HG03354 (cell line): ENCODE measurements around the gene NTRK2.

Experiments
- ATAC-seq: cut with Tn5 transposase; IDR thresholded peaks from one replicate; pipeline ENCODE4 v1.9.1; 2021; ENCODE audit warnings: mild to moderate bottlenecking; ENCODE audit not compliant: unreplicated experiment, poor library complexity, severe bottlenecking

The NTRK2 gene

DNA sequence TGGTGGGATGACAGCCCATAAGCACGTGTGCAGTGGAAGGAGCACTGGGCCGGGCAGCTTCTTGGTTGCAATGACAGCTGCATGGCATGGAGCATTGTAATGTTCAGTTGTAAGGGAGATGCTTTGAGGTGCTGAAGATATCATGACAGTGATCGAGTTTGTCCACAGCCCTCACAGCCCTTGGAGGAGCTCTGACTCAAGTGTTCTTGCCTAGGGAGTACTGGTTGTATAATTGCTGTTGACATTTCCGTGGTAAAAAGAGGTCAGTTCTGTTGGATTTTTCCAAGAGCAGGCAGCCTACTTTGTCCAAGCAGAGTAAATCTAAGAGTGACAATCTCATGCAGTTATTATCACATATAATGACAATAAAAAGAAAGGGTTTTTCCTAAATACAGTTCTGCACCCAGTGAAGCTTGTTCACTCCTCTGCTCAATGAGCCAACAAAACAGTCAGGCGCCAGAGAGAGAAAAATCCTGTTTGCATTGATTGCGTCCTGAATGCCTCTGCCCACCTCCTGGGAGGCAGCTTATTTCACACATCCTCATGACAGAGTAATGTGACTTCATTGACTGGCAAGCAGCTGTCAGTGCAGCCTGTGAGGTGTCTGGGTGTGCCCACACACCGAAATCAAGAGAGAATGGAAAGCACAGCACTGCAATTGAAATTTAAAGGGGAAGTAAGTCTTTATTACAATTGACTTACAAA, 248.0 kb downstream of the NTRK2 start:
- no peak for ATAC-seq

DNA sequence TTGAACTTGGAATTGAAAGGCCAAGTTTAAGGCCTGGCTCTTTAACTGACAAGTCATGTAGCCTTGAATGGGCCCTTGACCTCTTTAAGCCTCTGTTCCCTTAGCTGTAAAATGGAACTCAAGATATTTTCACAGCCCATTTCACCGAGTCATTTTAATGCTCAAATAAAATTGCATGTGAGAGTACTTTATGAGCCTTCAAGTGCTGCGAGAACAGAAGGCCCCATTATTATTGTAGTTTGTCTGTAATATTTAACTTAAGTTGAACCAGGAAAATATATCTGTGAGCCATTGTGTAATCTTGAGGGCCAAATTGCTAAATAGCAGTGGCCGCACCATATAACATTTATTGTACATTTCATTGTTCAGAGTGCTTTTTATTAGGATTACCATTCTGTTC, 249.9 kb downstream of the NTRK2 start:
- no peak for ATAC-seq

DNA sequence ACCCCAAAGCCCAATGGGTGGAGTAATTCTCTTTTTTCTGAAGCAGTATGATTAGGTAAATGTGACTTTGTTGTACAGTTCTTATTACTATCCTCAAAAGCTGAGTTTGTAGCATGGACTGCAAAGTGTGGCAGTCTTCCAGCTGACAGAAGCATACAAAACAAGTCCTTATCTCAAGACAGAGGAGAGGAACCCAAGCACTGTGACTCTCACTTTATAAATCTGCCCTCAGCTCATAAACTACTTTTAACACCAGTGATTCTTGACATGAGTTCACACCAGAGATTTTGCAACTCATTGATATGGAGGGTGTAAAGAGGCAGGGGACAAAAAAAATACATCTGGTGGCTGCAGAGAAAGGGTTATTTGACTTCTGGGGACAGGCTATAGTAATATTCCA, 251.6 kb downstream of the NTRK2 start:
- ATAC-seq: no peak

DNA sequence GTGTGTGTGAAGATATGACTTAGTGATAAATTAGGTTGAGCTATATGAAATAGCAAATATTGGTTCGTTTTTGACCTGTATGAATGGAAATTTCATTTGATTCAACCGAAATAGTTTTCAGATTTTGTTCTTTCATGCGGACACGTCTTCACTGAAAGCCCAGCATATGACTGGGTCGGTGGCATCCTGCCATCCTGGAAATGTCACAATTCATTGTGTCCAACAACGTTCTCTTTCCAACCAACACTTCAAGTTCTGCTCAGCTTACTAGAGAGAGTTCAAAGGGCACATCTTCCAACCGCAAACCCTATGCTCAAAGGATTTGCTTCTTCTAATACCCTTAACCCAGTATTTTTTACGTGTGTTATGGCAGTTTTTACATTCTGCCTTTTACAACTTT, 252.5 kb downstream of the NTRK2 start:
- ATAC-seq: no peak

DNA sequence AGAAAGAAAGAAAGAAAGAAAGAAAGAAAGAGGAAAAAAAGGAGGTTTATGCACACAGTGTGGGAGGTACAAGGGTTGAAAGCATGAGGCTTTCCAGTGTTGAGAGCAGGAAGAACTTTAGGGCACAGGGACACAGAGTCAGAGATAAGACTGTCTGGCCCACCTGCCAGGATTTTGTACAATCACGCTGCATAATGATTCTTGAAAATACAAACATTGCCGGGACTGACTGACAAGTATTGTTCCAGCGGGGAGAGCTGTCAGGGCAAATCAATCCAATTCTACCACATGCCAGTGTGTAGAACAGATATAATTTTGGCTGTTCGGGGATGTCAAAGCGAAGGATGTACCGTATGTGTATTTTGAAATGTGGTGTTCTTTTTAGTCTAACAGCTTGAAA, 254.7 kb downstream of the NTRK2 start:
- ATAC-seq: no peak

DNA sequence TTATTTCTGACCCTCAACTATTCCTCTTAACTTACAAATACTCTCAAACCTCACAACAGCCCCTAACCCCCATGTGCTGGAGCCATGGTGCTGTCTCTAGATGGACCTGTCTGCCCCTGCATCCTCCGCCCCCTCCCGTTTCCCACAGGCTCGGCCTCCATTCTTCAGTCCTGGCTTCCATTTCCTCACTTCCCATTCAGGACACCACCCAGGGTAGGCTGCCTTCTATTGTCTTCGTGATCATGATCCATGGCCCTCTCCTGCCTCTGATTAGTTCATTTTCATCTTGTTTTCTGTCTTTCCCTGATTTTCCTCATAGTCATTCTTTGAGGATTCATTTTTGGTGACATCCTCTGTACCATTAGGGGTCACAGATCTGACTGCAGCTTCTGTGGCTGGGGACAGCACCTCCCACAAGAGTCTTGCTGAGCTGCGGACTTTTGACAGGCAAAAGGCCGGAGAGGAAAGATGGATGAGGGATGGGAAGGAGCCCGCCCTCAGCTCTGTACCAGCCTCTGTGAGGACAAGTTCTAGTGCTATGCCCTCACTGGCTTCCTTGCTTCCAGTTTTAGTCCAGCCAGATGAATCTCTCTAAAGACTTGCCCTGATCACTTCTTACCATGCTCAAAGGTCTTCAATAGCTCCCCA, 255.8 kb downstream of the NTRK2 start:
- no peak for ATAC-seq

DNA sequence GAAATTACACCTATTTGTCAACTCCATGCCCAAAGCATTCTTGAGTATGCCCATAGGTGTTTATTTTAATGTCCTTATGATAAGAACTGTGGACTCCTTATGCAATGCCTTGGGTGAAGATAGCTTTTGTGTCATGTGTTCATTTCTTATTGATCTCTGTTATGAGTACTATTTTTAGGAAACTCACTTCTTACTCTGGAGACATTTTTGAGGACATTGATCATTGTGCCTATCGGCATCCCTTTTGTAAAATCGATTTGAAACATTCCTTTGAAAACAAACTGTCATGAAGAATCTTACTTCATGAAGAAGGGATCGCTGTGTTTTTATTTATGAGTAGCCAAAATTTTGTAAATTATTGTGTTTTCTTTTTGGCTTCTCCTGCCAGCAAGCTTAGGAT, 257.3 kb downstream of the NTRK2 start:
- no peak for ATAC-seq

DNA sequence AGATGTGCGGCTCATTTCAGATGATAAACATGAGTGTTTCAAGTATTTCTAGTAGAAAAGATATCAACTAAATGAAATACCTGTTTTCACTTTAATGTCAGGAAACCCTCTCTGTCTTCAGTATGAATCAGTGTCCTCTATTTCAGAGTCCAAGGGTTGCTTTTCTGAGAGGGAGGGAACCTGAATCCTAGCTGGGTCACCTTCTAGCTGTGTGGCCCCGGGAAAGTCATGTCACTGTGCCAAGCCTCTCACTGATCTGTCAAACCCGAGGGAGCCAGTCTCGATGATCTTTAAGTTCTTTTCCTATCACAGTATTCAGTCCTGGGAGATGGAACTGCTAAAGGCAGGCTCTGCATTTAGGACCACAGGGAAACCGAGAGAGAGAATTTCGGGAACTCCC, 258.9 kb downstream of the NTRK2 start:
- ATAC-seq: no peak

DNA sequence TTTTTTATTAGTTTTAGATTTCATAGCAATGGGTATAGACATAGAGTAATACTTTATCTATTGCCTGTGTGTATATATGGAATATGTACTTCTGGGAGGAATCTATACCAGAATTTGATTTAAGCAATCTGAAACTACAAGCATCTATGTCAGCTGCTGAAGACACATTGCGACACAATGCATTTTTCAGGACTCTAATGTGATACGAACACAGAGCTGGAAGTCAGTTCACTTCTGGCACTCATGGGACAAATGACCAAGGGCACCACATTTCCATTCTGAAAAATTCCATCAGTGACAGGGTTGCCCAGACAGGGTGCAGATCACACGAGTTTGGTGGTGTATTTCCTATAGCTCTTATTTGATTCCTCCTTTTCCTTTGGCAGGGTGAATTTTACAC, 259.5 kb downstream of the NTRK2 start:
- ATAC-seq: no peak

DNA sequence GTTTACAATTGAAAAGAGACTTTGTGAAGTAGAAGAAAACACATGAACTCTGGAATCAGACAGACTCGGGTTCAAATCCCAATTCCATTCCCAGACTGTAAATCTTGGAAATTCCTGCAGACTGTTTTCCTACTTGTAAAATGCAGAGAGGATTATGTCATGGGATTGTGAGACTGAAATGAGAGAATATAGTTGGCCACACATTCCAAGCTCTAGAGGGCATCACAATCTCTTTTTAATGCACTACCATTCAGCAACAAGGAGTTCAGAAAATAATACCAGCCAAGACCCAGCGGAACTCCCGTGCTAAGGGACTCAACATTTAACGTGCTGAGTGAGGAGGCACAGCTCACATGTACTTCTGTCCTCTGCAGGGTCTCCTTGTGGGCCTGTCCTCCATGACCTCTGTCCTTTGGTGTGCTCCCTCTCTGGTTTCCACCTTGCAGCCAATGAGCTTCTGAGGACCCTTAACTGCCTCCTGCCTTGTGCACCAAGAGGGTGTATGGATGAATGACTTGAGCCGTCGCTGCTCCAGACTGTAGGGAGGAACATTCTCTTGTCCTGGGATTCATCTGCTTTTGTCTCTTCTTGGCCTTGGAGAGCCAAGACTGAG, 263.5 kb downstream of the NTRK2 start:
- ATAC-seq: no peak

DNA sequence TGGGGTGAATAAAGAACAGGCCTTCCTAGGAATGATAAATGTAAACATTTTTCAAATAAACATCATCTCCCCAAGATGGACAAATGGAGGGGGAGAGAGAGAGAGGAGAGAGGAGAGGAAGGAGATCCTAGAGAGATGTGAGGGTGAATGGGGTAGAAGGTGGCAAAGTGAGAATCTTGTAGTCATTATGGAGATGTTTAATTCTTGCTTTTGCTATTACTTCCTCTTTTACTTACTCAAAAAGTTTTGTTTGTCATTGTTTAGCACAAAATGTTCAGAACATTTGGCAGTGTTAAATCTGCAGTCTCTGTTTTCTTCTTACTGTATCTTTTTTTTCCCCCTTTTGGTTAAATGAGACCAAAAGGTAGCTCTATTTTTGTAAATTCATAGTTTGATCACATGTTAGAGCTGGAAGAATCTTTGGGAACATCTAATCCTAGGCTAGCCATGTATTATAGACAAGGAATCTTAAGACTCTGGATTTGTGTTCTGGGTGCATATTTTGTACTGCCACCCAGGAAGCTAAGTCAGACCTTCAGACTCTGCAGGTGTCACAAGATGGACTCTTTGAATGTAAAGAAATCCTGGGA, 266.1 kb downstream of the NTRK2 start:
- ATAC-seq: peak; percentile 49

DNA sequence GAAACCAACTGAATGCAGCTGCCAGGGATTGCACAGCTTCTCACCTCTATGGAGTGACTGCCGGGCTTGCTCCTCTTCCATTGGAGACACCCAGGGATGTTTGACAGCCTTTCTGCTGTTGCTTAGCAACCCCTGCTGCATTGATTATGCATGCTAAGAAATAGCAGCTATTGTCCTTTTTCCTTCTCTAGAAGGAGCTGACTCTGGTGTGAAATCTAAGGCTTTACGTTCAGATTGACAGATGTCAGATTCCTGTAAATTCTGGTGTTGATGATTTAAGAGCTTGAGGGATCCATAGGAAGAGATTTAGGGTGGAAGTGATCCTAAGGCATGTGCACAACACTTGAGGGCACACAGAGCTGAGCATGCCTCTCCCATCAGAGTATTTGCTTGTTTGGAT, 267.7 kb downstream of the NTRK2 start:
- no peak for ATAC-seq

DNA sequence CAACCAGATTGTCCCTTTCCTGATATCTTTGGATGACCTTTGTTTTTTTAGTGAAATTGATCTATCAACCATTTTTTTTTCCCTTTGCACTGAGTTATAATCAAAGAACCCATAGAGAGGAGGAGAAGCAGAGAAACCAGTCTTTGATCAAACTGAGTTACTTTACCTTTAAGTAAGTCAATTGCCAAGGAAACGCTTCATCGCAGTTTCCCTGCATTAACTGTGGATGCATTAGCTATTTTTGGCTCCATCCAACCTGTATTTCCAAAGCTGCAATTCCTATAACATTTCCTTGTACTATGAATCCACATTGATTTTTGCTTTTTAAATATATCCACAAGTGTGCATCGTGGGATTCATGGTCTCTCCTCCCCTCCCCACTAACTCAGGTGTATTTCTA, 268.1 kb downstream of the NTRK2 start:
- no peak for ATAC-seq

DNA sequence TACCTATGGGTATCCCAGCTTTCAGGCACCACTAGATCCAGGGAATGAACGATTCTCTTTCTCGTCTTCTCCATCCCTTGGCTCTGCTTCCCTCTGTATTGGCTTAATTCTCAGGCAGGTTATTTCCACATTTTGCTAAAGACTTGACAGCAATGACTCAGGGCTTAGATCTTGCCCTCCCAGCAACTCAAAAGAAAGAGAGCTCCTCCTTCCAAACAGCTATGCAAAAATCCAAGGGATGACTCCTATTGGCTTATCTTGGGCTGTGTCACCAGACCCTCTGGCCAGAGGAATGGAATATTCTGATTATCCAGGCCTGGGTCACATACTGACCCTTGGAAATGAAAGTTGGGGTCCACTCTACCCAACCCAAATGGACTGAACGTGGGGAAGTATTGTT, 270.2 kb downstream of the NTRK2 start:
- ATAC-seq: no peak

DNA sequence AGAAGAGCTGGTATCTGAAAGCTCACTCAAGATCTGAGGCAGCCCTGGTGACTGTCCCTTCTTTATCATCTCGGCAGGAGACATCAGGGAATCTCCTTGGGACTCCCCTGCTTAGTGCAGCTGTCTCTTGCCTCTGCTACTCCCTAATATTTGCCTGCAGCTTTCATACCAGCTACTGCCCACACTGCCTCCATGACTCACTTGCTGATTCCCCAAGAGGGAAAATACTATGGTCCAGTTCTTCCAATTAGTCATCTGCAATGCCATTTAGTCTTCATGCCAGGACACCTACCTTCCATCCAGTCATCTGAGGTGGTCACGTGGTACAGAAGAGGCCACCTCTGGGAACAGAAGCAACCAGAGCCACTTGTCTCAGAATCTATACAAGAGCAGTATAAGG, 270.8 kb downstream of the NTRK2 start:
- no peak for ATAC-seq

DNA sequence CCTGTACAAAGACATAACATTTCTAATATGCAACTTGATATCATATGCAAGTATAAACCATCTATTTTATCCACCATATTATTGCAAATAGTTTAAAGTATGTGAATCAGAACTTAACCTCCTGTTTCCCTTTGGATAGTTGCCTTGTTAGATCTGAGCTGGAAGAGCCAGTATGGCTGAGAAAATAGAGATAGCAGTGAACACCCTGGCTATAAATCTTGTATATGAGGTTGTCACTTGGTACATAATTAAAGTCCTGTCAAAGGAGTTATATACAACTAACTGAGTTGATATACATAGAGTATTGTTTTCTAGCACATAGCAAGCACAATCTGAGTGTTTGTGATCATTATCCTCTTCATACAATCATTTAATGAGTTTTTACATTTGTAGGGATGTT, 272.3 kb downstream of the NTRK2 start:
- no peak for ATAC-seq

DNA sequence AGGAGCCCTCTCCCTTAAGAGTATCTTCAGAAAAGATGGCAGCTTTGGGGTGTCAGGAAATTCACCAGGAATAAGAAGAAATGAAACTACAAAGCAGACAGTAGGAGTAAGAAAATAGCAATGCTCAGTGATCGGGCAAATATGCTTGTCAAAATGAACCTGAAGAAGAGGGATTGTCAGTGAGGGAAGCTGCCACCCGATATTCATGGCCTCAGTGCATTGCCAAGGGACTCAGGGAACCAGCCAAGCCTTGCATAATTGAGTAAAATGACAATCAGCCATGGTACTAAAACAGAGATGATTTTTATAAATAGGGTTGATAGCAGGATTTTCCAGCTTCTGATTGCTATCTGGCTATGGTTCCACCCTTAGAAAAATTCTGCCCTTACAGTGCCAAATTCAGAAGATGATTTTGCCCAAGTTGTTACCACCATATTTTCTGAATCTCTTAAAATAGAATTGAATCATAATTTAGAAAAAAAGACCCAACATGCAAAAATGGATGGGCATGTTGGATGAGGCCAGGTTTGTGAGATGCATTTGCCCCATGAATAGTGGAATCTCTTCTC, 274.0 kb downstream of the NTRK2 start:
- ATAC-seq: no peak

DNA sequence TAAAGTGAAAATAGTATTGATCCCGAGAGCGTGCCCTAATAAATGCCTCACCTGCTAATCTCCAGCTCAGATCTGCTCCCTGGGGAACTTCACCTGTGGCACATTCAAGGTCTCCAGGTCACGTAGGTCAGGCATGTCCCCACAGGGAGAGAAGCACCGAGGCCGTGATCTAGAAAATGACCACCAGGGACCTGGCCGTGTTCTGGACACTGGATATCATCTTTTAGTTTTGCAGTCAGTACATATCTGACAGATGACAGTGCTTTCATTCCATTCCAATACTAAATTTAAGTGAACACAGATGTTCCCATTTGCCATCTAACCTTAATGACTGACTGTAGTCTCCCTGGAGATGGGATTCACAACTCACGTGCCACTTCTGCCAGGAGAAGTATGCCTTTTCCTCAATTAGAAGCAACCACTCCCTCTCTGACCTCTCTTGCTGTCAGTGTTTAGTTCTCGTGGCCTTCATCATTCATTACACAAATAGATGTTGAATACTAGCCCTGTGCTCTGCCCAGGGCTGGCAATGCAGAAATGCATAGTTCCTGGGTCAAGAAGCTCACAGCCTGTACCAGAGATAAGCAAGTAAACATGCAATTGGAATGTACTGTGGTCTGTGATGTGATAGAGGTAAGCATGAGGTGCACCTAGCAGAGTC, 276.5 kb downstream of the NTRK2 start:
- no peak for ATAC-seq

DNA sequence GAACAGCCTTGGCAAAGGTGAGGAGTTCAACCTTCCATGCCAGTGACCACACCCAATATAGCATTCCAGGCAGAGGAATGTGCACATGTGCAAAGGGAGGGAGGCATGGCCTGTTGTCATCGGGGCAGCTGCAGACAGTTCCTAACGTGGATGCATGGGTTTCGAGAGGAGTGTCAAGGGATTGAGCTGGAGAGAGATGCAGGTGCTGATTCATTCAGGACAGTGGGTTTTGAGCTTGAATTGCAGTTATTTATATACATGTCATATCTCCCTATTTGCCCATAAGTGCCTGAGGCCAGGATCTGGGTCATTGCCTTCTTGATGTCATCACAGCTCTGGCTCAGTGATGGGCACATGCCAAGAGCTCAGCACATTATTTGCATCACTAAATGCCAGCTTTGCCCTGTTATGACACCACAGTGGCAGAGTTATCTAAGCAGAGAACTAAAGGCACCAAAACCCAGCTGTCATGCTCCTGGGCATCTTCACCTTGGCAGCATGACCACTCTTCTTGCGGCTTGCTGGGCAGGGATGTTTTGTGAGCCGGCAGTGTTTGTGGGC, 278.0 kb downstream of the NTRK2 start:
- ATAC-seq: no peak

DNA sequence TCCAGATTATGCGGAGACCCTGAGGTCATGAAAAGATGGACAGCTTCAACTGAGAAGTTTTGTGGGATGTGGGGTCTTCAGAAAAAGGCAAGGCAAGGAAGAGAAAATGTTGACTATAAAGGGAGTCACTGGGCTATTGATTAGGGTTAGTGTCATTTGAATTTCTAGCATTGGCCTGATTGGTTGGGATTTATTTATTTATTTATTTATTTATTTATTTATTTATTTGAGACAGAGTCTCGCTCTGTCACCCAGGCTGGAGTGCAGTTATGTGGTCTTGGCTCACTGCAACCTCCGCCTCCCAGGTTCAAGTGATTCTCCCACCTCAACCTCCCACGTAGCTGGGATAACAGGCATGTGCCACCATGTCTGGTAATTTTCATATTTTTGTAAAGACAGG, 279.7 kb downstream of the NTRK2 start:
- ATAC-seq: no peak
